ENCODE results near the gene TMF1.

TMF1 gene

DNA sequence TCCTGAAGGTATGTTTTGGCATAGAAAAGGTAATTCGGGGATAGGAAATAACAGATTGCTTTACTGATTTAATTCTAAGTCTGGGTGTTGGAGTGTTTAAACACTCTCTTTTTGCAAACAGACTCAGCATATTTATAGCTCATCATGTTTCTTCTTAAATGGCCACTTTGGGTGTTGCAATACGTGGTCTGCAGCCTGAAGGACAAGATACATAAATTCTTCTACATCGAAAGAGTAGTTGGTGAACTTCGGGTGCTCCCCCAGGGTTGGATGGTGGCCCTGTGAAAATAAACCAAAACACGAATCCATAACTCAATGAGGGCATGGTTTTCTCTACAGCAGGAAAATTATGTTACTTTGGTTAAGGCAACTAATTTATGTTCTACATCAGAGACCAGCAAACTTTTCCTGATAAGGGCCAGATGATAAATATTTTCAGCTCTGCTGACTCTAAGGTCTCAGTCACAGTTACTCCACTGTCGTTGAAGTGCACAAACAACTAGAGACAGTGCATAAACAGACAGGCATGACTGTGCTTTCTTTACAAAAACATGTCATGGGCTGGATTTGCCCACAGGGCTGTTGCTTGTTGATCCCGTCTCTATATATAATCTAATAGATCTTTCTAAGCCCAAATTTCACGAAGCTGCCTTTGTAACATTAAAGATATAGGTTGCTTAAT lies 74.5 kb downstream of the TMF1 start:
- in situ Hi-C loops (cut with MboI; ENCODE audit: low sequenced_read_pairs): no loop called here

- in situ Hi-C loops (cut with MboI; ENCODE audit: low sequenced_read_pairs): no loop called here
Observed at GRCh38 chr3:68974711-68975110, 77.4 kb downstream of the TMF1 start.

DNA sequence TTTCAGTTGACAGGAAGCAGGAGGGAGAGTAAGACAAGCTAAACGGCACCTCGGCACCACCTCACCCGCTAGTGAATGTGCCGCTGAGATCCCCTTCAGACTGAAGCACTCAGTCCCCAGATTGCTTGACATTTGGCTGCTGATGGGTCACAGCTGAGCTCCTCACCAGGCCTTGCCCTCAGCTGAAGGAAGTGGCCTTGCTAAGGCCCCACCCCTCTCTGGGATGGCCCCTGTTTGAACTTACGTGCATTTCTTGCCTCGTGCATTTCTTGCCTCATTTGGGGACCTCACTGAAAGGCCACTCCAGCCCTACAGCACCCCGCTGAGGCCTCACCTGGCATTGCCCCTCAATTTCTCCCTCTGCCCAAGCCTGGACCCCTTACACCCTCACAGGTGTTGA lies 78.5 kb downstream of the TMF1 start:
- in situ Hi-C loops (cut with MboI; ENCODE audit: low sequenced_read_pairs): no loop called here

GRCh38 chr3:68972358-68972979 lies 79.7 kb downstream of the TMF1 start:
- in situ Hi-C loops (cut with MboI; ENCODE audit: low sequenced_read_pairs): no loop called here

All from HL-60/S4 treated with retinoic acid at 250 ng/mL for 4 days and 3 days (cell line).